Suprapubic skin (tissue), 4 donors: ENCODE measurements around the gene MPLKIP. TPM values are rescaled to one million over a fixed set of nuclear protein-coding genes. Genes with fewer than 3 reads are reported as not detected.
"Not testable (repeated sequence)": the region's sequence is repeated elsewhere in the genome, so short reads cannot be mapped to it uniquely, and the experiment has no call there.

Experiments used
- DNase-seq, 2 donors: peaks; one replicate each; pipeline ENCODE4 v3.0.0-alpha.2; 2019; ENCODE audit warnings: low spot score in 2 of 2
- H3K27ac ChIP-seq: fragments of 200-600 bp; sonication (generic); one replicate; pipeline ENCODE4 v1.5.1; 2019
- H3K27me3 ChIP-seq: fragments of 200-600 bp; sonication (generic); one replicate; pipeline ENCODE4 v1.5.1; 2019
- H3K36me3 ChIP-seq: fragments of 200-600 bp; sonication (generic); one replicate; pipeline ENCODE4 v1.5.1; 2019
- H3K4me1 ChIP-seq: fragments of 200-600 bp; sonication (generic); one replicate; pipeline ENCODE4 v1.5.1; 2019
- H3K4me3 ChIP-seq: fragments of 200-600 bp; sonication (generic); one replicate; pipeline ENCODE4 v1.5.1; 2019; ENCODE audit warnings: mild to moderate bottlenecking
- H3K9me3 ChIP-seq: fragments of 200-600 bp; sonication (generic); one replicate; pipeline ENCODE4 v1.5.1; 2019
- CTCF ChIP-seq, 2 donors: fragments of 200-600 bp in 1 of 2; fragments of 450-650 bp in 1 of 2; sonication (generic) in 1 of 2; IDR thresholded peaks; one replicate each; pipeline ENCODE4 v1.5.1; 2016 to 2019; ENCODE audit warnings: antibody characterized with exemption in 2 of 2, mild to moderate bottlenecking in 1 of 2, moderate library complexity in 1 of 2
- EP300 ChIP-seq: sonication (generic); formaldehyde crosslinking; IDR thresholded peaks from one replicate; pipeline ENCODE4 v1.6.1; 2017; ENCODE audit warnings: antibody characterized with exemption
- POLR2A ChIP-seq, 2 donors: fragments of 450-650 bp; IDR thresholded peaks; one replicate each; pipeline ENCODE4 v1.6.1; 2017; ENCODE audit warnings: antibody characterized with exemption in 2 of 2, mild to moderate bottlenecking in 2 of 2, moderate library complexity in 2 of 2
- POLR2AphosphoS5 ChIP-seq, 3 donors: sonication (generic); formaldehyde crosslinking; IDR thresholded peaks; one replicate each; pipeline ENCODE4 v1.6.1; 2017; ENCODE audit warnings: antibody characterized with exemption in 3 of 3
- WGBS: methylation state at CpG from one replicate; pipeline ENCODE4 v1.1.5; 2018; 5-methylcytosine and 5-hydroxymethylcytosine counted together
- total RNA-seq, 4 donors: library from RNA; depleted of rRNA; stranded (reverse); fragments of >200 nt; gene quantifications; one replicate each; pipeline ENCODE4 v1.1.0, GENCODE V29; 2016

MPLKIP gene
- total RNA-seq, 4 donors from 2014 or later, result 24.7 to 44.8 (median 29.9) TPM

GRCh38 chr7:40167291-40167690 is 32.9 kb upstream of the MPLKIP start:
- Histone ChIP-seq H3K27ac (no peak overlapping the region), H3K27me3 (no peaks in the 10 kb centered on the region), H3K9me3 (no peaks in the 10 kb centered on the region), H3K4me1 (no peaks in the 10 kb centered on the region), H3K36me3 (no peaks in the 10 kb centered on the region), H3K4me3 (no peak overlapping the region)
- WGBS, result 91% methylated on average over 3 of the region's 3 CpGs
- DNase-seq, result no peak
- TF ChIP-seq POLR2AphosphoS5 (IDR thresholded peaks at IDR 0.05) (no peak), EP300 (no peak), POLR2A (IDR thresholded peaks at IDR 0.05) (no peak)

DNA sequence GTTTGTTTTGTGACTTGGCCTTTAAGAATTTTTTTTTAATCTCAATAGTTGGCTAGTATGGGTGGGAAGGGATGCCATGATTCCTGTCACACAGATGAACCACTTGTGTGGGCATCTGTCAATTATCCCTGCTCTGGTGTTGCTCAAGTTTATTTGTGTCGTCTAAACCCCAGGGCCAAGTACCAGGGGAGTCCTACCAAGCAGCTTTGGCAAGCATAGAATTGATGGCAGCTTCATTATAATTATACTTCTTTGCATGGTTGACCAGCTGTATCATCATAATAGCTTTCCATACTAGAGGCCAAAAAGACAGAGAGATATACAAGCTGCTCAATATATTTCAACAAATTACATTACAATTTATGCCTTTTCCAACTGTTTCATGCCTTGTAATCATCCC is 30.8 kb upstream of the MPLKIP start:
- DNase-seq, result no peak
- H3K27ac ChIP-seq, result no peak overlapping the region
- TF ChIP-seq POLR2A (IDR thresholded peaks at IDR 0.05) (no peak), POLR2AphosphoS5 (IDR thresholded peaks at IDR 0.05) (no peak), EP300 (no peak)
- H3K4me1 ChIP-seq, result no peaks in the 10 kb centered on the region
- H3K36me3 ChIP-seq, result no peaks in the 10 kb centered on the region
- no peaks in the 10 kb centered on the region for H3K9me3 ChIP-seq
- H3K4me3 ChIP-seq, result no peak overlapping the region
- no peaks in the 10 kb centered on the region for H3K27me3 ChIP-seq
- 60% methylated on average over 1 of the region's 1 CpG for WGBS

- WGBS, result 84% methylated on average over 2 of the region's 2 CpGs
- H3K27me3 ChIP-seq, result no peaks in the 10 kb centered on the region
- no peaks in the 10 kb centered on the region for H3K4me1 ChIP-seq
- H3K9me3 ChIP-seq, result no peaks in the 10 kb centered on the region
- H3K27ac ChIP-seq, result no peak overlapping the region
- no peak for TF ChIP-seq EP300
- no peak for TF ChIP-seq CTCF (IDR thresholded peaks at IDR 0.05)
- TF ChIP-seq POLR2A (IDR thresholded peaks at IDR 0.05), result no peak
- TF ChIP-seq POLR2AphosphoS5 (IDR thresholded peaks at IDR 0.05), result no peak
- H3K4me3 ChIP-seq, result no peak overlapping the region
- no peaks in the 10 kb centered on the region for H3K36me3 ChIP-seq
- DNase-seq, result no peak
These were observed 28.1 kb upstream of the MPLKIP start for GRCh38 chr7:40162516-40162915.

DNA sequence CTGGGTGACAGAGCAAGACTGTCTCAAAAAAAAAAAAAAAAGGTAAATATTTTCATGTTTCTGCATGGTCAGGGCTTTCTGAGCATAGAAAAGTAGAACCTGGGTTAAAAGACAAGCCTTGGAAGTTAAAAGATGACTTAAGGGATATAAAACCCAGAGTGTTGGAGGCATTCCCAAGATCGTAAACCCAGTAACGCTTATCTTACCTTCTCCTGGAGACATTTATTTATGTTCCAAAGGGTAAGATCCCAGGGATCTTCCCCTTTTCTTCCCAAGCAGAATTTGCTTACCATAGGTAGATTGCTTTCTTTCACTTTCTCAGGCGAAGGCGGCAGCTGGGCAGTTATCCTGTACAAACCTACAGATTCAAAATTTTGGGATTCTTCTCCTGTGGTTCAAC is 22.6 kb upstream of the MPLKIP start:
- no peak for DNase-seq
- no peaks in the 10 kb centered on the region for H3K4me1 ChIP-seq
- H3K4me3 ChIP-seq, result no peak overlapping the region
- no peaks in the 10 kb centered on the region for H3K9me3 ChIP-seq
- 54% methylated on average over 4 of the region's 4 CpGs for WGBS
- H3K27me3 ChIP-seq, result no peaks in the 10 kb centered on the region
- no peak for TF ChIP-seq EP300
- no peak for TF ChIP-seq POLR2AphosphoS5 (IDR thresholded peaks at IDR 0.05)
- TF ChIP-seq POLR2A (IDR thresholded peaks at IDR 0.05), result no peak
- no peak for TF ChIP-seq CTCF (IDR thresholded peaks at IDR 0.05)
- H3K36me3 ChIP-seq, result no peaks in the 10 kb centered on the region
- no peak overlapping the region for H3K27ac ChIP-seq

GRCh38 chr7:40151504-40151903 is 17.1 kb upstream of the MPLKIP start:
- 91% methylated on average over 1 of the region's 1 CpG for WGBS

DNA sequence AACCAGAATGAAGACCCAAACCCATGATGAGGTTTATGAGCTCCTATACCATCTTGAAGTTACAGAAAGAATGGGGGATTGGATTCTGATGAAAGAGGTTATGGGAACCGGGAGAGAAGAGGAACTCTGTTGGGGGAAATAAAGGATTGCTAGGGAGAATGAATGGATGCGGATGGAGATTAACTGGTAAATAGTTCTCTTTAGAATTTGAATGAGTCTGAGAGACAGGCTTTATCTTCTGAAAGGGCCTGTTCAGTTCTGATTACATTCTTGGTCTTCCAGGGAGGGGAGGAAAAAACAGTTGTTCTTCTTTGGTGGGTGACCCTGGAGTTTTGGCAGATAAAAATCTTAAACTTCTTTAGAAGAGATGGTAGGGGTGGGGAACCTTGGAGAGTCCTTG is 14.2 kb upstream of the MPLKIP start:
- no peaks in the 10 kb centered on the region for H3K4me1 ChIP-seq
- no peak for DNase-seq
- no peak overlapping the region for H3K4me3 ChIP-seq
- TF ChIP-seq POLR2A (IDR thresholded peaks at IDR 0.05), result no peak
- no peak for TF ChIP-seq POLR2AphosphoS5 (IDR thresholded peaks at IDR 0.05)
- TF ChIP-seq CTCF (IDR thresholded peaks at IDR 0.05), result no peak
- no peak for TF ChIP-seq EP300
- no peaks in the 10 kb centered on the region for H3K27me3 ChIP-seq
- H3K9me3 ChIP-seq, result no peaks in the 10 kb centered on the region
- no peaks in the 10 kb centered on the region for H3K36me3 ChIP-seq
- 87% methylated on average over 2 of the region's 2 CpGs for WGBS
- H3K27ac ChIP-seq, result no peak overlapping the region

More at GRCh38 chr7:40151504-40151903, 17.1 kb upstream of the MPLKIP start:
- Histone ChIP-seq H3K4me3 (no peak overlapping the region), H3K9me3 (no peaks in the 10 kb centered on the region), H3K4me1 (no peaks in the 10 kb centered on the region), H3K36me3 (no peaks in the 10 kb centered on the region), H3K27me3 (no peaks in the 10 kb centered on the region), H3K27ac (no peak overlapping the region)
- no peak for TF ChIP-seq POLR2A (IDR thresholded peaks at IDR 0.05)
- no peak for TF ChIP-seq EP300
- TF ChIP-seq CTCF (IDR thresholded peaks at IDR 0.05), result no peak
- TF ChIP-seq POLR2AphosphoS5 (IDR thresholded peaks at IDR 0.05), result no peak
- no peak for DNase-seq

GRCh38 chr7:40148247-40148580 is 13.8 kb upstream of the MPLKIP start:
- not testable (repeated sequence) for H3K4me3 ChIP-seq, H3K4me1 ChIP-seq, H3K9me3 ChIP-seq, H3K36me3 ChIP-seq, H3K27ac ChIP-seq, H3K27me3 ChIP-seq, DNase-seq
- WGBS, result 90% methylated on average over 7 of the region's 7 CpGs
